ENCODE results near the gene DGKG.

DGKG gene

DNA sequence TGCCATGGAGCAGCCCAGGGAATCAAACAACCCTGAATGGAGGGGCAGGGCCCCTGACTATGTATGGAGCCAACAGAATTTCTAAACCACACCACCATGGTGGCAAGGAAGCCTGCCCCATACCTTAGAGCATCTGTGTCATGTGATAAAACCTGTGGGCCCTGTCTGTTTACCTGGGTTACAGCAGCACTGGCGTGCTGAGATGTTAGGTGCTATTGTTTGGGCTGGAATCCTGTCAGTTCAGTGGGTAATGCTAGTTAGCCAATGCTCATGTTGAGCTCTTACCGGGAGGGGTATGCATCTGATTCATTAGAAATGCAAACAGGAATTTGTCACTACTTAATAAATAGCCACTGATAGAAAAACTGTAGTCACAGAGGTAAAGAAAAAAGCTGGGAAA, 189.7 kb downstream of the DGKG start:
- H3K79me2 ChIP-seq (ENCODE audit: control insufficient read depth, insufficient read depth, low read length, unreplicated experiment) = no peaks in the 10 kb centered on the region
- peaks cover 8% of the 10 kb centered on the region for H3K4me1 ChIP-seq (ENCODE audit: control insufficient read depth, insufficient read depth, low read length, unreplicated experiment)
- no peaks in the 10 kb centered on the region for H3K36me3 ChIP-seq (ENCODE audit: insufficient read depth, low read length)
- H3K27ac ChIP-seq (ENCODE audit: low read depth, low read length) = no peak overlapping the region
- no peak overlapping the region for H2AFZ ChIP-seq (ENCODE audit: low read length, unreplicated experiment)
- H3K27me3 ChIP-seq (ENCODE audit: insufficient read depth, low read length) = 0 out of 2 replicates have a peak, but pooled peaks cover 3% of the 10 kb centered on the region
- H3K4me3 ChIP-seq (ENCODE audit: low read depth, low read length) = no peak overlapping the region

DNA sequence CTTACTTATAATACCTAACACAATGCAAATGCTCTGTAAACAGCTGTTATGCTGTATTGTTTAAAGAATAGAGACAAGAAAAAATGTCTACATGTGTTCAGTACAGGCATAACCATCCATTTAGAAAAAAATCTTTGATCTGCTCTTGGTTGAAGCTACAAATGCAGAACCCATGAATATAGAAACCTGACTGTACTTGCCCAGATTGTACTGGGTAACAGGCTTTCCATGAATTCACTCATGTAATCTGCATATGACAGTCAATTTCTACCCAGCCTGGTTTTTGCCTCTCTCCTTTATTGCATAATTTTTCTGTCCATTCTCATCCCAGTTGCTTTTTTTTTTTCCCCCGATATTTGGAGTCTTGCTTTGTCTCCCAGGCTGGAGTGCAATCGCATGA, 190.5 kb downstream of the DGKG start:
- Histone ChIP-seq H3K4me1 (ENCODE audit: control insufficient read depth, insufficient read depth, low read length, unreplicated experiment) (peaks cover 8% of the 10 kb centered on the region), H2AFZ (ENCODE audit: low read length, unreplicated experiment) (no peak overlapping the region), H3K27ac (ENCODE audit: low read depth, low read length) (no peak overlapping the region), H3K27me3 (ENCODE audit: insufficient read depth, low read length) (0 out of 2 replicates have a peak, but pooled peaks cover 6% of the 10 kb centered on the region), H3K36me3 (ENCODE audit: insufficient read depth, low read length) (no peaks in the 10 kb centered on the region), H3K79me2 (ENCODE audit: control insufficient read depth, insufficient read depth, low read length, unreplicated experiment) (no peaks in the 10 kb centered on the region), H3K4me3 (ENCODE audit: low read depth, low read length) (no peak overlapping the region)

DNA sequence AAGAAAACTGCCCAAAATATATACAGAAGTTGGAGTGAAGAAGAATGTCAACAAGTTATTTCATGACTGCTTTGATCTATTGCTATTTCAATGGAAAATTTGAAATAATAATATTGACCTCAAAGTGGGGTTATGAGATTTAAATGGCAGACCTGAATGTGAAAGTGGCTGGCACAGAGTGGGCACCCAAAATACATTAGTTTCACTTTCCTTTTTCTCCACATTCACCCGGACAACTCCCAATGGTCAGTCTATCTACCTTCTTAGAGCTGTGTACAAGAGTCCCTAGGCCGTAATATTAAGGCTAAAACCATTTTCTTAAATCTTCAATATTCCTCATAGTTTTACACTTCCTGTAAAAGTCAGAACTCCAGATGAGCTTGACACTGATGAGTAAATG, 191.5 kb downstream of the DGKG start:
- Histone ChIP-seq H3K27ac (ENCODE audit: low read depth, low read length) (no peak overlapping the region), H3K27me3 (ENCODE audit: insufficient read depth, low read length) (peaks cover 11% of the 10 kb centered on the region), H3K79me2 (ENCODE audit: control insufficient read depth, insufficient read depth, low read length, unreplicated experiment) (no peaks in the 10 kb centered on the region), H3K36me3 (ENCODE audit: insufficient read depth, low read length) (no peaks in the 10 kb centered on the region), H3K4me3 (ENCODE audit: low read depth, low read length) (no peak overlapping the region), H2AFZ (ENCODE audit: low read length, unreplicated experiment) (peak overlapping the region; percentile 56), H3K4me1 (ENCODE audit: control insufficient read depth, insufficient read depth, low read length, unreplicated experiment) (peaks cover 8% of the 10 kb centered on the region)

DNA sequence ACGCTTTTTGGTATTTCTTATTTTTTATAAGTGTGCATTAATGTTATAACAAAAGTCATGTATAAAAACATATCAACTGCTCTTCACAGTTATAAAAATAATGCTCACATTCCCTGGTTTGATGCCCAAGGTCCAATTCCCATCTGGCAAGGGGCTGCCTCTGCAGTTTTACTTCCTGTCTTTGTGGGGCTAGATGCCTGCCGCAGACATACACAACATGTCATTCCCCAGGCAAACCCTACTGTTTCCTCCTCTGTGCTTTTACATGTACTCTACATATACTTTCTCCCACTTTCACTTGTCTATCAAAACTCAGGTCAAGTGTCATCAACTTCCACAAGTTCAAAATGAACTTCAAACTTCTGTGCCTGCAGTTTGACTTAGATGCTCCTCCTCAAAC, 192.7 kb downstream of the DGKG start:
- no peaks in the 10 kb centered on the region for H3K36me3 ChIP-seq (ENCODE audit: insufficient read depth, low read length)
- peaks cover 17% of the 10 kb centered on the region for H3K27me3 ChIP-seq (ENCODE audit: insufficient read depth, low read length)
- H3K79me2 ChIP-seq (ENCODE audit: control insufficient read depth, insufficient read depth, low read length, unreplicated experiment) = no peaks in the 10 kb centered on the region
- H3K4me1 ChIP-seq (ENCODE audit: control insufficient read depth, insufficient read depth, low read length, unreplicated experiment) = peaks cover 8% of the 10 kb centered on the region
- H3K27ac ChIP-seq (ENCODE audit: low read depth, low read length) = no peak overlapping the region
- H2AFZ ChIP-seq (ENCODE audit: low read length, unreplicated experiment) = no peak overlapping the region
- H3K4me3 ChIP-seq (ENCODE audit: low read depth, low read length) = no peak overlapping the region

DNA sequence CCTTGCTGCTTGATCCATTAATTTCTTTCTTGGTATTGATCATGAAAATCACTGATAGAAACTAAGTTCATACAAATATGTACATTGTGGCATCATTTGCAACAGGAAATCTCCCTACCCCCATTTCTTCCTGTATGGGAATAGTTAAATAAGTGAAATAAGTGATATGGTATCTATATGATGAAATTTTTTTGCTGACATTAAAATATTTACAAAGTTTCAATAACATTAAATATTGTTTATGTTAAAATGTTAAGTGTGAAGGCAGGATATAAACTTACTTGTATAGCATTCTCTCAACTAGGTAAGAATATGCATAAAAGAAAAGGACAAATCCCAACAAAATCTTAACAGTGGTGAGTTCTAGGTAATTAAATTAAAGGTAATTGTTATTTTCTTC, 193.1 kb downstream of the DGKG start:
- Histone ChIP-seq H2AFZ (ENCODE audit: low read length, unreplicated experiment) (no peak overlapping the region), H3K79me2 (ENCODE audit: control insufficient read depth, insufficient read depth, low read length, unreplicated experiment) (no peaks in the 10 kb centered on the region), H3K27ac (ENCODE audit: low read depth, low read length) (no peak overlapping the region), H3K4me3 (ENCODE audit: low read depth, low read length) (no peak overlapping the region), H3K36me3 (ENCODE audit: insufficient read depth, low read length) (no peaks in the 10 kb centered on the region), H3K27me3 (ENCODE audit: insufficient read depth, low read length) (peaks cover 17% of the 10 kb centered on the region), H3K4me1 (ENCODE audit: control insufficient read depth, insufficient read depth, low read length, unreplicated experiment) (peaks cover 8% of the 10 kb centered on the region)

DNA sequence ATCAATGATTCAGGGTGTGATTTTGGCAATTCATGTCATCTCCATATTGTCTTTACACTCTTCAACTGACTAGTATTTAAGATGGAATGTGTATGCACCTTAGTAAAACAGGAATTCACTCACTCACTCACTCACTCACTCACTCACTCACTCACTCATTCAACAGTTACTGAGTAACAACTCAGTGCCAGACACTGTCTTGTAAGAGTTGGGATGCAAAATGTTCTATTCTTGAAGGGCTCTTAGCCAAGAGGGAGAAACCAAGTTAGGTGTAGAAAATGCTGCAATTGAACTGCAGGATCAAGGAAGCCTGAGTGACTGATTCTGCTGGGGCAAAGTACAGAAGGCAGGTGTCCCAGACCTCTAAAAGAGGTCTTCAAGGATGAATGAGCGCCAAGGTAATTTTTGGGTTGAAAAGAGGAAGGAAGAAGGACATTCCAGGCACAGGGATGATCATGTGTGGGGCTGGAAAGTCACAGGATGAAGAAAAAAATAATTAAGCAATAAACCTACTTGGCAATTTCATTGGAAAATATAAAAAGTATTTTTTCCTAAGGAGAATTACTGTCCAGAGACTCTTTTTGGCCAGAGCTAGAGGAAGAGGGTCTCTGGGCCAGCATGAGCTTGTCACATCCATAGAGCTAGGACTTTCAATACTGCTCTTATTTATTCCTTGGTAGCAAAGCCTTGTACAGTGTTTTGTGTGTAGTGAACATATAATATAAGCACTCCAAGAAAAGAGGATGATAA, 194.2 kb downstream of the DGKG start:
- no peak overlapping the region for H3K4me3 ChIP-seq (ENCODE audit: low read depth, low read length)
- H2AFZ ChIP-seq (ENCODE audit: low read length, unreplicated experiment) = no peak overlapping the region
- no peak overlapping the region for H3K27ac ChIP-seq (ENCODE audit: low read depth, low read length)
- peaks cover 17% of the 10 kb centered on the region for H3K27me3 ChIP-seq (ENCODE audit: insufficient read depth, low read length)
- H3K4me1 ChIP-seq (ENCODE audit: control insufficient read depth, insufficient read depth, low read length, unreplicated experiment) = peaks cover 8% of the 10 kb centered on the region
- 0 out of 2 replicates have a peak, but pooled peaks cover 3% of the 10 kb centered on the region for H3K36me3 ChIP-seq (ENCODE audit: insufficient read depth, low read length)
- H3K79me2 ChIP-seq (ENCODE audit: control insufficient read depth, insufficient read depth, low read length, unreplicated experiment) = no peaks in the 10 kb centered on the region

DNA sequence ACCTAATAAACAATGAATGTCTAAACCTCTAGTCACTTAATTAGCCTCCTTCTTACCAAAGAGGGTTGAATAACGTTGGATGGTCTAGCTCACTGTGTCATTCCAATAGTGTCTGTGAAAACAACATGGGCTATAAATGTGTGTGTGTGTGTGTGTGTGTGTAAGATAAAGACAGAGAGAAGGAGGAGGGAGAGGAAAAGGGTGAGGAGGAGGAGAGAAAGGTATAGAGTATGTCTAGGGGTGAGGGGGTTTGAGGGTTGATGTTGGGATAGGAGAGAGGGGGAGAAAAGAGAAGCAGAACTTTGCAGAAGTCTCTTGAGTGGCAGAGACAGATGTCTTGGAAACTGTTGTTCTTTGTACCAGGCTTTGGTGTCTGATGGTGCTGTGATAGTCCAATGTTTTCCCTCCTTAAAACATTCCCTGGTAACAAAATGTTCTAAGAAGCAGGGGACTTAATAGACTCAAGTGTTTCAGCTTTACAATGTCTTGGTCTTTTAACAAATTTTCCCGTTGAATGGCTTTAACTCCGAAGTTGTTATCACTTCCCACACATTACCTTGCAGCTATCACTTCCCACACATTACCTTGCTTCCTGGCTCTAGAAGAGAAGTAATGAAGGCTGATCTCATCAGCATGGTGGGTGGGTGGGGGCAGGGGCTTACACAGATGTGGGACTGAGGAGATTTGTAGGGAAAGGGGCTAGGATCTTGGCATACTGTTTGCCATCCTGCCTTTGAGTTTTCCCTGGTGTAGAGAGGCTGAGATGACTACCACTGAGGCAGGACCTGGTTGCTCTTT, 195.3 kb downstream of the DGKG start:
- Histone ChIP-seq H3K27me3 (ENCODE audit: insufficient read depth, low read length) (peaks cover 17% of the 10 kb centered on the region), H2AFZ (ENCODE audit: low read length, unreplicated experiment) (no peak overlapping the region), H3K27ac (ENCODE audit: low read depth, low read length) (no peak overlapping the region), H3K4me1 (ENCODE audit: control insufficient read depth, insufficient read depth, low read length, unreplicated experiment) (peaks cover 8% of the 10 kb centered on the region), H3K4me3 (ENCODE audit: low read depth, low read length) (no peak overlapping the region), H3K36me3 (ENCODE audit: insufficient read depth, low read length) (0 out of 2 replicates have a peak, but pooled peaks cover 3% of the 10 kb centered on the region), H3K79me2 (ENCODE audit: control insufficient read depth, insufficient read depth, low read length, unreplicated experiment) (no peaks in the 10 kb centered on the region)

DNA sequence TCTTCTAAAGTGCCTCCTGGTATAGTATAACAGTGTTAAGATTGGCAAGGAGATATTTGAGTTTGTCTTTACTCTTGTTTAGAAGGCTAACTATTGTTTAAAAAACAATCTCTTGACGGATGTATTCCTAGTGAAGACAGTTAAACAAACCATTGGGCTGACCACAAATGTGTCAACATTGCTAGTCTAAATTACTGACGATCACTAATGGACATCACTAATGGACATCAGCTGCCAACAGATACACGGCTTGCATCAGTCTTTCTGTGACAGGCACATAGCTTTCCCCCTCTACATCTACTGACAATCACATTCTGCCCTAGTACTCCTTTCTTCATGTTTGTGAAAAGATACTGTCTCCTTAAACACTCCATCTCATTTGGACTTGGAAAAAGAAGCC, 196.0 kb downstream of the DGKG start:
- H3K79me2 ChIP-seq (ENCODE audit: control insufficient read depth, insufficient read depth, low read length, unreplicated experiment) = no peaks in the 10 kb centered on the region
- no peak overlapping the region for H2AFZ ChIP-seq (ENCODE audit: low read length, unreplicated experiment)
- H3K27me3 ChIP-seq (ENCODE audit: insufficient read depth, low read length) = peaks cover 17% of the 10 kb centered on the region
- H3K27ac ChIP-seq (ENCODE audit: low read depth, low read length) = no peak overlapping the region
- 0 out of 2 replicates have a peak, but pooled peaks cover 3% of the 10 kb centered on the region for H3K36me3 ChIP-seq (ENCODE audit: insufficient read depth, low read length)
- peaks cover 8% of the 10 kb centered on the region for H3K4me1 ChIP-seq (ENCODE audit: control insufficient read depth, insufficient read depth, low read length, unreplicated experiment)
- H3K4me3 ChIP-seq (ENCODE audit: low read depth, low read length) = no peak overlapping the region

DNA sequence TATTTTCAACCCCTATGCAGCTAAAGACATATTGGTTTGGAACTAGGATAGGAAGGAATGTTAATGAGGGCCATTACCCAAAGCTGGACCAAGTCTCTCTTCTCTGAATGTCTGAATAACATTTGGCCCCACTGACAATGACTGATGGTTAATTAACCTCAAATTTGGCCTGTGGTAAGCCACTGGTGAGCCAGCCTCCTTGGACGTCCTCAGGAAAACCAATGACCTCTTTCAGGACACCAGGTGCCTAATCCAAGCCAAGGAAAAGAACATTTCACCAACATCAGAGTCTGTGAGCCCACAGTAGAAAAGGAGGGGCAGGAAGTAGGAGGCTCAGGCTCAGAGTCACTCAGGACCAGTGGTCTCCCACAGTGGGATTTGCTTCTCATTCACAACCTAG, 196.7 kb downstream of the DGKG start:
- H3K79me2 ChIP-seq (ENCODE audit: control insufficient read depth, insufficient read depth, low read length, unreplicated experiment) = no peaks in the 10 kb centered on the region
- peaks cover under 1% of the 10 kb centered on the region for H3K4me1 ChIP-seq (ENCODE audit: control insufficient read depth, insufficient read depth, low read length, unreplicated experiment)
- H3K27me3 ChIP-seq (ENCODE audit: insufficient read depth, low read length) = peaks cover 17% of the 10 kb centered on the region
- H3K27ac ChIP-seq (ENCODE audit: low read depth, low read length) = no peak overlapping the region
- peaks cover 5% of the 10 kb centered on the region; the same call in 1 of the 2 replicates for H3K36me3 ChIP-seq (ENCODE audit: insufficient read depth, low read length)
- H2AFZ ChIP-seq (ENCODE audit: low read length, unreplicated experiment) = no peak overlapping the region
- H3K4me3 ChIP-seq (ENCODE audit: low read depth, low read length) = no peak overlapping the region

DNA sequence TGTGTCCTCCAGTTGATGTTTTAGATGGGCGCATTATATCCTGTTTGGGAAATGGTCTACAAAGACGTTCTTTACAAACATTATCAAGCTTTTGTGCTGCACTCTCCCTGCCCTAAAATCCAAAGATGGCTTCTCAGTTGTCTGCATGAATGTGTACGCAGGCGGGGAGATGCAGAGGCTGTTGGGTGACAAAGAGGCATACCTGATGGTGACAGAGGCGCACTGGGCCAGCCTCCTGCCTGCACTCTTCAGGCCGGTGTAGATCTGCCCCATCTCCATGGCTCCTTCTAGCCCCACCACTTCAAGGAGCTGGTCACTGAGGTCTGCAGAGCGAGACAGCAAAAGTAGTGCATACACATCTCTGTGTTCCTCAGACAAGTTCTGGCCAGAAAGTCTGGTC, 197.3 kb downstream of the DGKG start:
- H2AFZ ChIP-seq (ENCODE audit: low read length, unreplicated experiment) = no peak overlapping the region
- no peak overlapping the region for H3K27ac ChIP-seq (ENCODE audit: low read depth, low read length)
- no peaks in the 10 kb centered on the region for H3K79me2 ChIP-seq (ENCODE audit: control insufficient read depth, insufficient read depth, low read length, unreplicated experiment)
- no peak overlapping the region for H3K4me3 ChIP-seq (ENCODE audit: low read depth, low read length)
- no peaks in the 10 kb centered on the region for H3K4me1 ChIP-seq (ENCODE audit: control insufficient read depth, insufficient read depth, low read length, unreplicated experiment)
- H3K27me3 ChIP-seq (ENCODE audit: insufficient read depth, low read length) = peaks cover 17% of the 10 kb centered on the region
- H3K36me3 ChIP-seq (ENCODE audit: insufficient read depth, low read length) = peaks cover 6% of the 10 kb centered on the region; the same call in 1 of the 2 replicates
